GM08714 (cell line): ENCODE data around the gene SLC25A23.
A peak's percentile ranks its signal among the peaks of the same experiment; 100 is the strongest.

ENCODE experiments used
- H3K4me3 ChIP-seq: fragments of 200-500 bp; sonication (Bioruptor generic); 2 replicates; pipeline ENCODE4 v1.5.1; 2014; ENCODE audit warnings: mild to moderate bottlenecking, low read length, inconsistent platforms
- ZNF274 ChIP-seq: IDR thresholded peaks from 2 replicates; pipeline ENCODE4 v1.6.1; 2012; ENCODE audit warnings: mild to moderate bottlenecking, low read depth, low read length

The SLC25A23 gene

GRCh38 chr19:6472713-6473112 is 13.1 kb upstream of the SLC25A23 start:
- no peak overlapping the region for H3K4me3 ChIP-seq
- no peak for TF ChIP-seq ZNF274

- no peak overlapping the region for H3K4me3 ChIP-seq
- TF ChIP-seq ZNF274 = no peak
Observed at GRCh38 chr19:6471076-6471475, 11.5 kb upstream of the SLC25A23 start.

GRCh38 chr19:6470173-6470572 is 10.6 kb upstream of the SLC25A23 start:
- no peak for TF ChIP-seq ZNF274
- no peak overlapping the region for H3K4me3 ChIP-seq

GRCh38 chr19:6467384-6467783 is 7.8 kb upstream of the SLC25A23 start:
- no peak for TF ChIP-seq ZNF274
- no peak overlapping the region for H3K4me3 ChIP-seq

- TF ChIP-seq ZNF274 = no peak
- no peak overlapping the region for H3K4me3 ChIP-seq
Observed at GRCh38 chr19:6466526-6467248, 7.1 kb upstream of the SLC25A23 start.

GRCh38 chr19:6465663-6466062 is 6.1 kb upstream of the SLC25A23 start:
- TF ChIP-seq ZNF274 = no peak
- no peak overlapping the region for H3K4me3 ChIP-seq

- H3K4me3 ChIP-seq = no peak overlapping the region
- no peak for TF ChIP-seq ZNF274
Observed at GRCh38 chr19:6465006-6465405, 5.4 kb upstream of the SLC25A23 start.

GRCh38 chr19:6464070-6464873 is 4.7 kb upstream of the SLC25A23 start, which contains the start of gene CRB3:
Gene CRB3, plus strand, starts transcription at chr19:6464271. Its CDS starts 431 bp downstream, at chr19:6464702.
- peak within 1 kb of the TSS; percentile 3; the same call in 1 of the 2 replicates for H3K4me3 ChIP-seq
- no peak for TF ChIP-seq ZNF274

GRCh38 chr19:6460099-6460884 is 700 bp upstream of the SLC25A23 start:
- no peak for TF ChIP-seq ZNF274
- peak overlapping the region; percentile 70 for H3K4me3 ChIP-seq

- TF ChIP-seq ZNF274 = no peak
- H3K4me3 ChIP-seq = peak overlapping the region; percentile 70
Observed at GRCh38 chr19:6458695-6459261, 814 bp downstream of the SLC25A23 start.

- no peak overlapping the region; the same call in 1 of the 2 replicates for H3K4me3 ChIP-seq
- no peak for TF ChIP-seq ZNF274
Observed at GRCh38 chr19:6457958-6458694, 1.5 kb downstream of the SLC25A23 start.

GRCh38 chr19:6455924-6456323 is 3.7 kb downstream of the SLC25A23 start:
- no peak overlapping the region for H3K4me3 ChIP-seq

GRCh38 chr19:6453951-6454565 is 5.5 kb downstream of the SLC25A23 start:
- TF ChIP-seq ZNF274 = no peak
- H3K4me3 ChIP-seq = no peak overlapping the region

More at GRCh38 chr19:6455924-6456323, 3.7 kb downstream of the SLC25A23 start:
- no peak for TF ChIP-seq ZNF274
